SK-N-SH treated with all-trans-retinoic acid at 6 μM for 48 hours (cell line): ENCODE measurements around the gene USP7.

ENCODE experiments used
- ATAC-seq: fragments of 200-7000 bp; cut with Tn5 transposase; 3 replicates; pipeline ENCODE4 v1.9.1; 2020; ENCODE audit warnings: mild to moderate bottlenecking, moderate library complexity
- ARNTL ChIP-seq: fragments of 450-650 bp; formaldehyde crosslinking; IDR thresholded peaks from 2 replicates; pipeline ENCODE4 v1.5.0; 2020; ENCODE audit warnings: low read depth, mild to moderate bottlenecking, moderate library complexity, borderline replicate concordance
- BACH2 ChIP-seq: fragments of 250-450 bp; sonication (Bioruptor Pico); IDR thresholded peaks from 2 replicates; pipeline ENCODE4 v1.9.0; 2021; ENCODE audit warnings: mild to moderate bottlenecking, borderline replicate concordance
- CSDC2 ChIP-seq: fragments of 250-450 bp; sonication (Bioruptor Pico); IDR thresholded peaks from 2 replicates; pipeline ENCODE4 v1.5.0; 2020; ENCODE audit warnings: mild to moderate bottlenecking, moderate library complexity
- ESRRG ChIP-seq: fragments of 250-450 bp; sonication (Bioruptor Pico); IDR thresholded peaks from 2 replicates; pipeline ENCODE4 v1.6.1; 2021; ENCODE audit warnings: mild to moderate bottlenecking
- GLIS3 ChIP-seq: fragments of 250-450 bp; sonication (Bioruptor Pico); IDR thresholded peaks from 2 replicates; pipeline ENCODE4 v1.5.0; 2020; ENCODE audit warnings: mild to moderate bottlenecking, moderate library complexity
- ISL1 ChIP-seq: fragments of 250-450 bp; sonication (Bioruptor Pico); IDR thresholded peaks from 2 replicates; pipeline ENCODE4 v2.1.2; 2022; ENCODE audit warnings: mild to moderate bottlenecking, moderate library complexity
- OSR1 ChIP-seq: fragments of 250-450 bp; sonication (Bioruptor Pico); IDR thresholded peaks from 2 replicates; pipeline ENCODE4 v1.8.0; 2022; ENCODE audit warnings: moderate library complexity, mild to moderate bottlenecking, inconsistent platforms
- PPARA ChIP-seq: fragments of 250-450 bp; sonication (Bioruptor Pico); IDR thresholded peaks from 2 replicates; pipeline ENCODE4 v1.5.0; 2020; ENCODE audit warnings: mild to moderate bottlenecking, borderline replicate concordance
- RARB ChIP-seq: fragments of 250-450 bp; sonication (Bioruptor Pico); IDR thresholded peaks from 2 replicates; pipeline ENCODE4 v1.8.0; 2021; ENCODE audit warnings: mild to moderate bottlenecking, moderate library complexity
- SNAI2 ChIP-seq: fragments of 250-450 bp; sonication (Bioruptor Pico); IDR thresholded peaks from 2 replicates; pipeline ENCODE4 v1.5.0; 2020; ENCODE audit warnings: mild to moderate bottlenecking, moderate library complexity
- TCF4 ChIP-seq: fragments of 250-450 bp; sonication (Bioruptor Pico); IDR thresholded peaks from 2 replicates; pipeline ENCODE4 v1.8.0; 2021; ENCODE audit warnings: mild to moderate bottlenecking, moderate library complexity, borderline replicate concordance
- TOX ChIP-seq: fragments of 250-450 bp; sonication (Bioruptor Pico); IDR thresholded peaks from 2 replicates; pipeline ENCODE4 v1.8.0; 2021; ENCODE audit warnings: mild to moderate bottlenecking, moderate library complexity, borderline replicate concordance
- ZC3H10 ChIP-seq: fragments of 250-450 bp; sonication (Bioruptor Pico); IDR thresholded peaks from 2 replicates; pipeline ENCODE4 v1.5.1; 2021; ENCODE audit warnings: mild to moderate bottlenecking, moderate library complexity
- ZFP30 ChIP-seq: fragments of 450-650 bp; formaldehyde crosslinking; IDR thresholded peaks from 2 replicates; pipeline ENCODE4 v1.5.0; 2022; ENCODE audit warnings: mild to moderate bottlenecking, moderate library complexity
- ZNF565 ChIP-seq: fragments of 450-650 bp; formaldehyde crosslinking; conservative IDR thresholded peaks from 2 replicates; pipeline ENCODE4 v1.5.0; 2020; ENCODE audit warnings: low read depth, mild to moderate bottlenecking, moderate library complexity
- ZNF70 ChIP-seq: fragments of 450-650 bp; formaldehyde crosslinking; IDR thresholded peaks from 2 replicates; pipeline ENCODE4 v1.5.0; 2020; ENCODE audit warnings: mild to moderate bottlenecking, moderate library complexity
- ZNF8 ChIP-seq: fragments of 450-650 bp; formaldehyde crosslinking; IDR thresholded peaks from 2 replicates; pipeline ENCODE4 v1.5.0; 2020; ENCODE audit warnings: mild to moderate bottlenecking, moderate library complexity
- TF ChIP-seq, protein P1 (sequence below): fragments of 250-450 bp; sonication (Bioruptor Pico); IDR thresholded peaks from 2 replicates; pipeline ENCODE4 v1.5.0; 2020; ENCODE audit warnings: mild to moderate bottlenecking, moderate library complexity
- TF ChIP-seq, protein P2 (sequence below): fragments of 250-450 bp; sonication (Bioruptor Pico); IDR thresholded peaks from 2 replicates; pipeline ENCODE4 v1.8.0; 2020; ENCODE audit warnings: mild to moderate bottlenecking, moderate library complexity, borderline replicate concordance
- TF ChIP-seq, protein P3 (sequence below): fragments of 250-450 bp; sonication (Bioruptor Pico); IDR thresholded peaks from 2 replicates; pipeline ENCODE4 v1.5.1; 2021; ENCODE audit warnings: mild to moderate bottlenecking, moderate library complexity
- TF ChIP-seq, protein P4 (sequence below): fragments of 250-450 bp; sonication (Bioruptor Pico); IDR thresholded peaks from 2 replicates; pipeline ENCODE4 v1.5.1; 2020; ENCODE audit warnings: low read depth, mild to moderate bottlenecking, moderate library complexity
- TF ChIP-seq, protein P5 (sequence below): fragments of 250-450 bp; sonication (Bioruptor Pico); IDR thresholded peaks from 2 replicates; pipeline ENCODE4 v1.8.0; 2021; ENCODE audit warnings: low read depth, mild to moderate bottlenecking, moderate library complexity, borderline replicate concordance

The USP7 gene

DNA sequence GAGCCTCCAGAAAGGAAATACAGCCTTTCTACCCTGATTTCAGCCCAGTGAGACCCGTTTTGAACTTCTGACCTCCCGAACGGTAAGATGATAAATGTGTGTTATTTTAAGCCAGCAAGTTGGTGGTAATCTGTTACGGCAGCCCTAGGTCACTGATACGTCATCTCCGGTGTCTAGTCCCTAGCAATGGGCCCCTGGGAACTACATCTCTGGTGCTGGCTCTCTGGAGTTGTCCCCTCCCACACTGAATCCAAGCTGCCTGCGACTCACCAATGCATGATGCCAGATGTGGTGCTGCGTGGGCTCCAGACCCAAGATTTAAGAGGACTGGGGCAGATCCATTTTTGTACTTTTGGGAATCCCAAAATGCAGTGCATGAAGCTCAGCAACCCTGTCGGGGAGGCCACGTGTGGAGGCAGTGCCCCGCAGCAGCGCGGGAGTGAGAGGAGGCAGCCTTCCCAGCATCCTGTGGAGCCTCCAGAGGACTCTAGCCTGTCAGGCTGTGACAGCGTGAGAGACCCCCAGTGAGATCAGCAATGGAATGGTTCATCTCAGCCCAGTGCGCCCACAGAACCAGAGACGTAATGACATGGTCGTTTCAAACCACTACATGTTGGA, 43.6 kb upstream of the USP7 start:
- TF ChIP-seq RARB (no peak), CSDC2 (CRISPR knock-in tag) (no peak), BACH2 (CRISPR knock-in tag) (no peak), ZNF565 (no peak), TOX (CRISPR knock-in tag) (no peak), ARNTL (no peak), ZNF70 (CRISPR knock-in tag) (no peak), ISL1 (no peak), PPARA (CRISPR knock-in tag) (no peak), TCF4 (CRISPR knock-in tag) (no peak), ZNF8 (no peak), ZC3H10 (CRISPR knock-in tag) (no peak), GLIS3 (CRISPR knock-in tag) (no peak)
- TF ChIP-seq, protein P1, sequence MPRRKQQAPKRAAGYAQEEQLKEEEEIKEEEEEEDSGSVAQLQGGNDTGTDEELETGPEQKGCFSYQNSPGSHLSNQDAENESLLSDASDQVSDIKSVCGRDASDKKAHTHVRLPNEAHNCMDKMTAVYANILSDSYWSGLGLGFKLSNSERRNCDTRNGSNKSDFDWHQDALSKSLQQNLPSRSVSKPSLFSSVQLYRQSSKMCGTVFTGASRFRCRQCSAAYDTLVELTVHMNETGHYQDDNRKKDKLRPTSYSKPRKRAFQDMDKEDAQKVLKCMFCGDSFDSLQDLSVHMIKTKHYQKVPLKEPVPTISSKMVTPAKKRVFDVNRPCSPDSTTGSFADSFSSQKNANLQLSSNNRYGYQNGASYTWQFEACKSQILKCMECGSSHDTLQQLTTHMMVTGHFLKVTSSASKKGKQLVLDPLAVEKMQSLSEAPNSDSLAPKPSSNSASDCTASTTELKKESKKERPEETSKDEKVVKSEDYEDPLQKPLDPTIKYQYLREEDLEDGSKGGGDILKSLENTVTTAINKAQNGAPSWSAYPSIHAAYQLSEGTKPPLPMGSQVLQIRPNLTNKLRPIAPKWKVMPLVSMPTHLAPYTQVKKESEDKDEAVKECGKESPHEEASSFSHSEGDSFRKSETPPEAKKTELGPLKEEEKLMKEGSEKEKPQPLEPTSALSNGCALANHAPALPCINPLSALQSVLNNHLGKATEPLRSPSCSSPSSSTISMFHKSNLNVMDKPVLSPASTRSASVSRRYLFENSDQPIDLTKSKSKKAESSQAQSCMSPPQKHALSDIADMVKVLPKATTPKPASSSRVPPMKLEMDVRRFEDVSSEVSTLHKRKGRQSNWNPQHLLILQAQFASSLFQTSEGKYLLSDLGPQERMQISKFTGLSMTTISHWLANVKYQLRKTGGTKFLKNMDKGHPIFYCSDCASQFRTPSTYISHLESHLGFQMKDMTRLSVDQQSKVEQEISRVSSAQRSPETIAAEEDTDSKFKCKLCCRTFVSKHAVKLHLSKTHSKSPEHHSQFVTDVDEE (CRISPR knock-in tag) = no peak
- TF ChIP-seq, protein P2, sequence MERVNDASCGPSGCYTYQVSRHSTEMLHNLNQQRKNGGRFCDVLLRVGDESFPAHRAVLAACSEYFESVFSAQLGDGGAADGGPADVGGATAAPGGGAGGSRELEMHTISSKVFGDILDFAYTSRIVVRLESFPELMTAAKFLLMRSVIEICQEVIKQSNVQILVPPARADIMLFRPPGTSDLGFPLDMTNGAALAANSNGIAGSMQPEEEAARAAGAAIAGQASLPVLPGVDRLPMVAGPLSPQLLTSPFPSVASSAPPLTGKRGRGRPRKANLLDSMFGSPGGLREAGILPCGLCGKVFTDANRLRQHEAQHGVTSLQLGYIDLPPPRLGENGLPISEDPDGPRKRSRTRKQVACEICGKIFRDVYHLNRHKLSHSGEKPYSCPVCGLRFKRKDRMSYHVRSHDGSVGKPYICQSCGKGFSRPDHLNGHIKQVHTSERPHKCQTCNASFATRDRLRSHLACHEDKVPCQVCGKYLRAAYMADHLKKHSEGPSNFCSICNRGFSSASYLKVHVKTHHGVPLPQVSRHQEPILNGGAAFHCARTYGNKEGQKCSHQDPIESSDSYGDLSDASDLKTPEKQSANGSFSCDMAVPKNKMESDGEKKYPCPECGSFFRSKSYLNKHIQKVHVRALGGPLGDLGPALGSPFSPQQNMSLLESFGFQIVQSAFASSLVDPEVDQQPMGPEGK (CRISPR knock-in tag) = no peak
- TF ChIP-seq, all 23 proteins: peak for 0
- no peak; the same call in 2 of the 3 replicates for ATAC-seq

DNA sequence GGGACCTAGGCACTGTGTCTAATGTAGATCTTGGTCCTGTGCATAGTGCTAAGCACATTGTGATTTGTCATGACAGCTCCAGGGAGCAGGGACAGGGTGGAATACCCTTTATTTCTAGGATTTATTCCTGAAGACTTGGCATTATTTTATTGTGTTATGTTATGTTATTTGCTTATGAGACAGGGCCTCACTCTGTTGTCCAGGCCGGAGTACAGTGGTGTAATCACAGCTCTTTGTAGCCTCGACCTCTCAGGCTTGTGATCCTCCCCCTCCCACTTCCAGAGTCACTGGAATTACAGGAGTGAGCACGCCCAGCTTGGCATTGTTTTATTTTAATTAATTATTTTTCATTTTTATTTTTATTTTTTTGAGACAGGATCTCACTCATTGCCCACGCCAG, 40.5 kb upstream of the USP7 start:
- ATAC-seq = no peak
- TF ChIP-seq ARNTL (no peak), PPARA (CRISPR knock-in tag) (no peak), SNAI2 (CRISPR knock-in tag) (no peak), ZNF70 (CRISPR knock-in tag) (no peak), ZNF565 (no peak)
- TF ChIP-seq, protein P2 (CRISPR knock-in tag) = no peak

DNA sequence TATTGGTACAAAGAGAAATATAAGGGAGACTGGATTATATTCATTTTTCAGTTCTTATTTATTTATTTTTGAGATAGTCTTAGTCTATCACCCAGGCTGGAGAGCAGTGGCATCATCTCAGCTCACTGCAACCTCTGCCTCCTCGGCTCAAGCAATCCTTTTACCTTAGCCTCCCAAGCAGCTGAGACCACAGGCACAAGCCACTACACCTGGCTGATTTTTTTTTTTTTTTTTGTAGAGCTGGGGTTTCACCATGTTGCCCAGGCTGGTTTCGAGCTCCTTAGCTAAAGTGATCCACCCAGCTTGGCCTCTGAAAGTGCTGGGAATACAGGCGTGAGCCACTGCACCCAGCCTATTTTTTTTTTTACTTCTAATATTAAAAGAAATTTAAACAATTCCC, 40.1 kb upstream of the USP7 start:
- TF ChIP-seq SNAI2 (CRISPR knock-in tag) = no peak
- no peak for TF ChIP-seq ARNTL
- TF ChIP-seq, protein P3, sequence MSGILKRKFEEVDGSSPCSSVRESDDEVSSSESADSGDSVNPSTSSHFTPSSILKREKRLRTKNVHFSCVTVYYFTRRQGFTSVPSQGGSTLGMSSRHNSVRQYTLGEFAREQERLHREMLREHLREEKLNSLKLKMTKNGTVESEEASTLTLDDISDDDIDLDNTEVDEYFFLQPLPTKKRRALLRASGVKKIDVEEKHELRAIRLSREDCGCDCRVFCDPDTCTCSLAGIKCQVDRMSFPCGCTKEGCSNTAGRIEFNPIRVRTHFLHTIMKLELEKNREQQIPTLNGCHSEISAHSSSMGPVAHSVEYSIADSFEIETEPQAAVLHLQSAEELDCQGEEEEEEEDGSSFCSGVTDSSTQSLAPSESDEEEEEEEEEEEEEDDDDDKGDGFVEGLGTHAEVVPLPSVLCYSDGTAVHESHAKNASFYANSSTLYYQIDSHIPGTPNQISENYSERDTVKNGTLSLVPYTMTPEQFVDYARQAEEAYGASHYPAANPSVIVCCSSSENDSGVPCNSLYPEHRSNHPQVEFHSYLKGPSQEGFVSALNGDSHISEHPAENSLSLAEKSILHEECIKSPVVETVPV = no peak
- TF ChIP-seq, protein P4, sequence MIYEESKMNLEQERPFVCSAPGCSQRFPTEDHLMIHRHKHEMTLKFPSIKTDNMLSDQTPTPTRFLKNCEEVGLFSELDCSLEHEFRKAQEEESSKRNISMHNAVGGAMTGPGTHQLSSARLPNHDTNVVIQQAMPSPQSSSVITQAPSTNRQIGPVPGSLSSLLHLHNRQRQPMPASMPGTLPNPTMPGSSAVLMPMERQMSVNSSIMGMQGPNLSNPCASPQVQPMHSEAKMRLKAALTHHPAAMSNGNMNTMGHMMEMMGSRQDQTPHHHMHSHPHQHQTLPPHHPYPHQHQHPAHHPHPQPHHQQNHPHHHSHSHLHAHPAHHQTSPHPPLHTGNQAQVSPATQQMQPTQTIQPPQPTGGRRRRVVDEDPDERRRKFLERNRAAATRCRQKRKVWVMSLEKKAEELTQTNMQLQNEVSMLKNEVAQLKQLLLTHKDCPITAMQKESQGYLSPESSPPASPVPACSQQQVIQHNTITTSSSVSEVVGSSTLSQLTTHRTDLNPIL (CRISPR knock-in tag) = no peak
- no peak for TF ChIP-seq ISL1
- no peak for TF ChIP-seq TOX (CRISPR knock-in tag)
- TF ChIP-seq ZC3H10 (CRISPR knock-in tag) = no peak
- TF ChIP-seq, all 23 proteins: peak for 0
- no peak for ATAC-seq

DNA sequence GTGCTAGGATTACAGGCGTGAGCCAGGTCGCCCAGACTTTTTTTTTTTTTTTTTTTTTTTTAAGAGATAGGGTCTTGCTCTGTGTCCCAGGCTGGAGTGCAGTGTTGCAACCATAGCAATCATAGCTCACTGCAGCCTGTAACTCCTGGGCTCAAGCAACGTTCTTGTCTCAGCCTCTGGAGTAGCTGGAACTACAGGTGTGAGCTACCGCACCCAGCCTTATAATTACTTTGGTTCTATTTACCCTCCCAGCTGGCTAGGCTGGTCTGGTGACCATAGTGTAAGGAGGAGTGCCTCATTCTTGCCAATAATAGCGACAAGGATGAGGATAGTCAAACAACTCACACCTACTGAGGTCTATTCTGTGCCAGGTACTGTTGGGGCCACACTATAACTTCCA, 39.6 kb upstream of the USP7 start:
- no peak for ATAC-seq
- TF ChIP-seq, protein P5, sequence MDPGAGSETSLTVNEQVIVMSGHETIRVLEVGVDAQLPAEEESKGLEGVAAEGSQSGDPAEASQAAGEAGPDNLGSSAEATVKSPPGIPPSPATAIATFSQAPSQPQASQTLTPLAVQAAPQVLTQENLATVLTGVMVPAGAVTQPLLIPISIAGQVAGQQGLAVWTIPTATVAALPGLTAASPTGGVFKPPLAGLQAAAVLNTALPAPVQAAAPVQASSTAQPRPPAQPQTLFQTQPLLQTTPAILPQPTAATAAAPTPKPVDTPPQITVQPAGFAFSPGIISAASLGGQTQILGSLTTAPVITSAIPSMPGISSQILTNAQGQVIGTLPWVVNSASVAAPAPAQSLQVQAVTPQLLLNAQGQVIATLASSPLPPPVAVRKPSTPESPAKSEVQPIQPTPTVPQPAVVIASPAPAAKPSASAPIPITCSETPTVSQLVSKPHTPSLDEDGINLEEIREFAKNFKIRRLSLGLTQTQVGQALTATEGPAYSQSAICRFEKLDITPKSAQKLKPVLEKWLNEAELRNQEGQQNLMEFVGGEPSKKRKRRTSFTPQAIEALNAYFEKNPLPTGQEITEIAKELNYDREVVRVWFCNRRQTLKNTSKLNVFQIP (CRISPR knock-in tag) = no peak
- TF ChIP-seq ZNF565 (no peak), OSR1 (CRISPR knock-in tag) (no peak), BACH2 (CRISPR knock-in tag) (no peak), ESRRG (CRISPR knock-in tag) (no peak), ZFP30 (CRISPR knock-in tag) (no peak)
- TF ChIP-seq, protein P1 (CRISPR knock-in tag) = no peak
